ENCODE data around the gene TPPP3.
"Not testable (repeated sequence)": the region's sequence is repeated elsewhere in the genome, so short reads cannot be mapped to it uniquely, and the experiment has no call there.

DNA sequence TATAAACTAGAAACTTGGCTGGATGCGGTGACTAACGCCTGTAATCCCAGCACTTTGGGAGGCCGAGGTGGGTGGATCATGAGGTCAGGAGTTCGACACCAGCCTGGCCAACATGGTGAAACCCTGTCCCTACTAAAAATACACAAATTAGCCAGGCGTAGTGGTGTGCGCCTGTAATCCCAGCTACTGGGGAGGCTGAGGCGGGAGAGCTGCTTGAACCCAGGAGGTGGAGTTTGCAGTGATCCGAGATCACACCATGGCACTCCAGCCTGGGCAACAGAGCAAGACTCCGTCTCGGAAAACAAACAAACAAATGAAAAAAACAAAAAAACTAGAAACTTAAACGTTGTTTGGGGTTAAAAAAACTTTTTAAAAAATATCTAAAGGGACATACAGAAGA, 17.3 kb downstream of the TPPP3 start:
- not testable (repeated sequence) for TF ChIP-seq MYC (IDR thresholded peaks at IDR 0.05; ENCODE audit: low read depth, low read length); CTCF (IDR thresholded peaks at IDR 0.05; ENCODE audit: extremely low read depth in 1 of 2, insufficient read depth in 1 of 2, low read depth in 1 of 2, low read length in 2 of 2); JUN (IDR thresholded peaks at IDR 0.05; ENCODE audit: borderline replicate concordance, insufficient read depth, insufficient read length, low read depth); EZH2 (IDR thresholded peaks at IDR 0.05; ENCODE audit: borderline replicate concordance, low read depth, low read length, severe bottlenecking); POLR2A (IDR thresholded peaks at IDR 0.05; ENCODE audit: low read depth, low read length)
- TF ChIP-seq, protein P1, sequence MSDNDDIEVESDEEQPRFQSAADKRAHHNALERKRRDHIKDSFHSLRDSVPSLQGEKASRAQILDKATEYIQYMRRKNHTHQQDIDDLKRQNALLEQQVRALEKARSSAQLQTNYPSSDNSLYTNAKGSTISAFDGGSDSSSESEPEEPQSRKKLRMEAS (IDR thresholded peaks at IDR 0.05; ENCODE audit: insufficient read depth, insufficient read length), result not testable (repeated sequence)

Data from endothelial cell of umbilical vein (primary cell).